ENCODE results near the gene SEPTIN5. TPM values are rescaled to one million over a fixed set of nuclear protein-coding genes. Genes with fewer than 3 reads are reported as not detected.
A peak's percentile ranks its signal among the peaks of the same experiment; 100 is the strongest.

Gene SEPTIN5
- total RNA-seq, 1 donor from 2014 or later, result 103 TPM

GRCh38 chr22:19762568-19763457 lies 48.5 kb downstream of the SEPTIN5 start:
- Mint-ChIP-seq H3K4me3 (ENCODE audit: unreplicated experiment) (peak overlapping the region; percentile 79), H3K27me3 (ENCODE audit: unreplicated experiment) (peaks cover 5% of the 10 kb centered on the region), H3K27ac (ENCODE audit: unreplicated experiment) (peak overlapping the region; percentile 42), H3K9me3 (ENCODE audit: unreplicated experiment) (no peaks in the 10 kb centered on the region), H3K4me1 (ENCODE audit: unreplicated experiment) (peaks cover 17% of the 10 kb centered on the region), H3K36me3 (ENCODE audit: unreplicated experiment) (peaks cover 6% of the 10 kb centered on the region)
- DNase-seq (ENCODE audit: extremely low spot score, unreplicated experiment), result no peak
- TF ChIP-seq CTCF (IDR thresholded peaks at IDR 0.05), result no peak

GRCh38 chr22:19763458-19764298 lies 49.4 kb downstream of the SEPTIN5 start:
- TF ChIP-seq CTCF (IDR thresholded peaks at IDR 0.05), result no peak
- H3K4me3 Mint-ChIP-seq (ENCODE audit: unreplicated experiment), result no peak overlapping the region
- no peaks in the 10 kb centered on the region for H3K9me3 Mint-ChIP-seq (ENCODE audit: unreplicated experiment)
- peaks cover 5% of the 10 kb centered on the region for H3K27me3 Mint-ChIP-seq (ENCODE audit: unreplicated experiment)
- H3K4me1 Mint-ChIP-seq (ENCODE audit: unreplicated experiment), result peaks cover 17% of the 10 kb centered on the region
- DNase-seq (ENCODE audit: extremely low spot score, unreplicated experiment), result no peak
- H3K27ac Mint-ChIP-seq (ENCODE audit: unreplicated experiment), result no peak overlapping the region
- peaks cover 6% of the 10 kb centered on the region for H3K36me3 Mint-ChIP-seq (ENCODE audit: unreplicated experiment)

GRCh38 chr22:19764299-19764593 lies 49.9 kb downstream of the SEPTIN5 start:
- no peak for DNase-seq (ENCODE audit: extremely low spot score, unreplicated experiment)
- H3K9me3 Mint-ChIP-seq (ENCODE audit: unreplicated experiment), result no peaks in the 10 kb centered on the region
- no peak for TF ChIP-seq CTCF (IDR thresholded peaks at IDR 0.05)
- peaks cover 17% of the 10 kb centered on the region for H3K4me1 Mint-ChIP-seq (ENCODE audit: unreplicated experiment)
- no peak overlapping the region for H3K4me3 Mint-ChIP-seq (ENCODE audit: unreplicated experiment)
- peaks cover 5% of the 10 kb centered on the region for H3K27me3 Mint-ChIP-seq (ENCODE audit: unreplicated experiment)
- peaks cover 7% of the 10 kb centered on the region for H3K36me3 Mint-ChIP-seq (ENCODE audit: unreplicated experiment)
- no peak overlapping the region for H3K27ac Mint-ChIP-seq (ENCODE audit: unreplicated experiment)

- Mint-ChIP-seq H3K27me3 (ENCODE audit: unreplicated experiment) (peaks cover 1% of the 10 kb centered on the region), H3K9me3 (ENCODE audit: unreplicated experiment) (no peaks in the 10 kb centered on the region), H3K36me3 (ENCODE audit: unreplicated experiment) (peaks cover 9% of the 10 kb centered on the region), H3K27ac (ENCODE audit: unreplicated experiment) (no peak overlapping the region), H3K4me1 (ENCODE audit: unreplicated experiment) (peaks cover 13% of the 10 kb centered on the region), H3K4me3 (ENCODE audit: unreplicated experiment) (no peak overlapping the region)
- no peak for DNase-seq (ENCODE audit: extremely low spot score, unreplicated experiment)
- TF ChIP-seq CTCF (IDR thresholded peaks at IDR 0.05), result no peak
These were observed 50.6 kb downstream of the SEPTIN5 start for GRCh38 chr22:19764636-19765476.
